CD4-positive, alpha-beta T cell treated with Interleukin-10 for 1 hour (primary cell): ENCODE data around the gene KRTAP4-9.
"Not testable (repeated sequence)": the region's sequence is repeated elsewhere in the genome, so short reads cannot be mapped to it uniquely, and the experiment has no call there.

Experiments used
- DNase-seq: peaks from one replicate; pipeline ENCODE4 v3.0.0-alpha.2; 2020

Gene KRTAP4-9

DNA sequence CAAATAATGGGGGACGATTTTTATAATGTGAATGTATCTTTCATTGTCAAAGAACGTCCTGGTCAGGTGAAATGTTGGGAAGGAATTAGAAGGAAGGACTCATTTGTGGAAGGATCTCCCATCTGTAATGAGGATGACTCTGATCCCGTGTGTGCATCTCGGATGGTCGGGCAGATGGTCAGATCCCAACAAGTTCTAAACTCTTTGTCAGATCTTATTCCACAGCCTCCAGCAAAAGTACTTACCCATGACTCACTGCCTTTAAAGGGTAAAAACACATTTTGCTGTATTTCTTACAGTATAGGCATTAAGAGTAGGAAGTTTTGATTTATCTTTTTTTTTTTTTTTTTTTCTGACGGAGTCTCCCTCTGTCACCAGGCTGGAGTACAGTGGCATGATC is 6.7 kb upstream of the KRTAP4-9 start:
- no peak for DNase-seq

DNA sequence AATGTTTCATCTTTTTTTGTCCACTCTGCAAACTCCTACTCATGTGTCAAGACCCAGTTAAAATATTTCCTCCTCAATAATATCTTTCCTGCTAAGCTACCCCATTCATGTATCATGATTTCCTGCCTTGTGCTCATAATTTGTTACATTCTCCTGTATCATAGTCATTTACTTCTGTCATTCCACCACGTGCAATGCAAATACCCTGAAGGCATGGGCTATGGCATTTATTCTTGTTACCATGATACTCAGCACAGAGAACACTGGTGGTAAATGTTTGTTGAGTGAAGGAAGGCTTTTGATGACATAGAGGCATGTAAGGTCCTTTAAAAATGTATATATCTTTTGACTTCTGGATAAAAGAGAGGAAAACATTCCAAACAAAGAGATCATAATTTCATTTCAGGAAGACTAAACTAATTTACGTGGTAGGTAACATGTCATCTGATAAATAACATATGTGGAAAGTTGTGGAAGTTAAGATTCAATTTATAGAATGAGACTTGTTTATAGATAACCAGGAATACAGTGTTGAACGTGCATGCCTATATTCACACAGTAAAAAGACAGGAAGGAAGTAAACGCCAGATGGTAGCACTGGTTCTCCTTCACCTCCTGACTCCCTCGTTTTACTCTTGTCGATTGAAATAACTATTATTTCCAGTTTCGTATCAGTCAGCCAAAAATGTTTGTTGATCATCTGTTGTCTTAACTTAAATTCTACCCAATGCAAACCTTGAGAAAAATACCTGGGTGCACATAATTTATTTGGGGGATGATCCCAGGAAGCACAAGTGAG is 5.3 kb upstream of the KRTAP4-9 start:
- not testable (repeated sequence) for DNase-seq

DNA sequence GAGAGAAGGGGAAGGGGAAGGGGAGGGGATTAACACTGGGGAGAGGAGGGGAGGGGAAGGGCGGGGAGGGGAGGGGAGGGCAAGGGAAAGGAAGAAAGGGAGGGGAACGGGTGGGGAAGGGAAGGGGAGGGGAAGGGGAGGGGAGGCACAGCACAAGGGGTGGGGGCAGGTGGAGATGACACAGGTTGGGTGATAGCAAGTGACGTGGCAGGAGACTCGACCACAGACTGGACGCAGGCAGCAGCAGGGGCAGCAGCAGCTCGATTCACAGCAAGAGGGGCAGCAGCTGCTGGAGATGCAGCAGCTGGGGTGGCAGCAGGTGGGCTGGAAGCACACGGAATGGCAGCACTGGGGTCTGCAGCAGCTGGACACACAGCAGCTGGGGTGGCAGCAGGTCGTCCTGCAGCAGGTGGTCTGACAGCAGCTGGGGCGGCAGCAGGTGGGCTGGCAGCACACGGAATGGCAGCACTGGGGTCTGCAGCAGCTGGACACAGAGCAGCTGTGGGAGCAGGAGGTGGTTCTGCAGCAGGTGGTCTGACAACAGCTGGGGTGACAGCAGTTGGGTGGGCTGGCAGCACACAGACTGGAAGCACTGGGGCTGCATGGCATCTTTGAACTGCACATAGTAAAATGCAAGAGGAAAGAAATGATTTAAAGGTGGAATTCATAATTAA is 3.5 kb upstream of the KRTAP4-9 start, which contains the start of gene KRTAP4-16:
TSS of gene KRTAP4-16 (minus strand) at position 624 of the 674 bp plus-strand sequence. CDS start at position 624, 0 bp downstream.
- no peak for DNase-seq

DNA sequence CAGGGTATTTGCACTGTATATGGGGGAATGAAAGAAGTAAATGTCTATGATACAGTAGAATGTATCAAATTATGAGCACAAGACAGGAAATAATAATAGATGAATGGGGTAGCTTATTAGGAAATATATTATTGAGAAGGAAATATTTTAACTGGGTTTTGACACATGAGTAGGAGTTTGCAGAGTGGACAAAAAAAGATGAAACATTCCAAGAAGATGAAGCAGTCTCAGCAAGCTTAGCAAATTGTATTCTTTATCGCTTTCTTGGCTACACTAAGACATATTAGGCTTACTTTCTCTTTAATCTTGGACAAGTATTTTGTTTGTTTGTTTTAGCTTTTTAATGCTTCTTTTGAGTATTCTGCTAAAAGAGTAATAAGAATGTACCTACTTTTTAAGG is 1.3 kb upstream of the KRTAP4-9 start:
- DNase-seq: no peak

DNA sequence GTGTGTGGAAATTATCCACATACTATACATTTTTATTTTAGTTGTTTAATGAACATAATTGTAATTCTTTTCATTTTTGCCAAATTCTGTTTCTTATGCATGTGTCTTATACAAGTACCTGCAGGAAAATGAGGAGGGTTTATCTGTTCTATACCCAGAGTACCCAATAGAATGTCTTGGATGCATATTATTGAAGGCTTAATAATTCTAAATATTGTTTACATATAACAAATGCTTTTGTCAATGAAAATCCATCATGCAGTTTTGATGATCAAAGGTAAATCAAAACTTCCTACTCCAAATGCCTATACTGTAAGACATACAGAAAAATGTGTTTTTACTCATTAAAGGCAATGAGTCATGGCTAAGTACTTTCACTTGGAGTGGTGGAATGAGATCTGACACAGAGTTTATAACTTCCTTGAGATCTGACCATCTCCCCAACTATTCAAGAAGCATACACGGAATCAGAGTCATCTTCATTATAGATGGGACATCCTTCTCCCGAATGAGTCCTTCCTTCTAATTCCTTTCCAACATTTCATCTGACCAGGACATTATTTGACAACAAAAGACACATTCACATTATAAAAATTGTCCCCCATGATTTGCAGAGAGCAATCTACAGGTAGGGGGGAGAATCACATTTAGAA is 677 bp upstream of the KRTAP4-9 start:
- DNase-seq: not testable (repeated sequence)

DNA sequence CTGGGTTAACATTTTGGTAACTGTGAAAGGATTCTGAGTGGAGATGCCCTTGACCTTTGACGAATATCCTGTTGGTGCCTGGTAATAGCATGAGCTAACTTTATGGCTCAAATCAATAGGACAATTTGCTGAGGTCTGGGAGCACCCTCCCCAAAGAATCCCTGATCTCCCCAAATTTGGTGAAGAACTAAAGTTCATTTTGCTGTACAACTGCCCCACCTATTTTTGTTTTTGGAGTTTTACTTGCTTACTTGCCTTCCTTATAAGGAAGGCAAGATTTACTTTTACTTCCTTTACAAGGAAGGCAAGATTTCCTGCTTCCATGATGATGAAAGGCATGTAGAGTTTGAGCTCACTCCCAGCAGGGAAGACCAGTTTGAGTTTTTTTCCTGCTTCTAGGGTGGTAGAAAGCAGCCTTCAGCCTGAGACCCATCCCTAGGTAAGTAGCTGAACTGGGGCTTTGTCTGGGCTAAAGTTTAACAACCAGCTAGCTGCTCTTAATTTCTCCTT is 2.8 kb downstream of the KRTAP4-9 start:
- DNase-seq: no peak

DNA sequence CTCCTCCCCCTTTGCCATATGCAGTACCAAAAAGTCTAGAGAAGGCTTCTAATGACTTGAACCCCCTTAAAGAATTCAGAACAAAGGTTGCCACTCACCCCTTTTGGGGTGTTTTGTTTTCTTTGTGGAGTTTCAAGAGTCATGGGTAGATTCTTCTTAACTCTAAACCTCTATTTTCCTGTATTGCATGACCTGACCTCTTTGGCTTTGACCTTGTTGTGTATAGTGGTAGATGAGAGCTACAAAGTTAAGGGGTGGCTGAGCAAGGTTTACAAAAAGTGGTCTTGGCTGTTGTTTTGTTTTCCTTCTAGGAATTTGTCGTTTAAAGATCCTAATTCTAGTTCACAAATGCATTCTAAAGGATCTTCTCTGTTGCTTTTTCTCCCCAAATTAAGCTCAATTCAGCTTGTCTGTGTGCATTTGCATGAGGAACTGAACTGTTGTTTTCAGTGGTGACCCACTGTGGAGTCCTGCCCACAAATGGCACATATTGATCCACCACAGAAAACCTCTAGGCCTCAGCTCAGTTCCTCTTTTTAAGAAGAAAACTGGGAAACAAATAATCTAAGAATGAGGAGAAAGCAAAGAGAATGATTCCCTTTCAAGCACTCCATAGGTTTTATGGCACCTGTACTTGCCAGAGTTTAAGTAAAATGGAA is 3.7 kb downstream of the KRTAP4-9 start:
- DNase-seq: not testable (repeated sequence)

DNA sequence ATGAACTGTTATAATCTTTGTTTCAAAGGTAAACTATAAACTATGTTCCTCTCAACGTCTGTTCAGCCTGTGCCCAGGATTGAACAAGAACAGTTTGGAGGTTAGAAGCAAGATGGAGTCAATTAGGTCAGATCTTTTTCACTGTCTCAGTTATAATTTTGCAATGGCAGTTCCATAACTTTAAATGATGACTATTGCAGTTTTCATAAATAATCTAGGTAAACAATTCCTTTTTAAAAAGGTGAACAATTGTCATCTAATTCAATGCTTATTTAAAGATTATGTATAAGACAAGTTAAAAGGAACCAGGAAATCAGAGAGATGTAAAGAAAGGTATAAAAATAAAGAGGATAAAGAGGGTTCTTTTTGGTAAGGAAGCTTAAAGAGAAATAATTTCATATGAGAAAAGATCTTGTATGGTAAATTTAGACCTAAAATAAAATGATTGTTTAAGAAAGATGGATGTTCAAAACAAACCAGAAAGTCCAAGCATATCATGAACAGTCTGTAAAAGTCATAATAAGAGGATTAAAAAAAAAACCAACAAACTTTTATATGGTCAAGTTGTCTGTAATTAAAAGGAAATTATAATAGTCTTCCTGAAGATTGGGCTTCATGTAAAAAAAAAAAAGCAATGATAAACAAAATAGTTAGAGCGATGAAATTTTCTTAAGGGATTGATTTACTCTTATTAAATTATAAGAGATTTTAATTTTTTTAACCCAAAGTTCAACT is 6.1 kb downstream of the KRTAP4-9 start:
- DNase-seq: no peak

DNA sequence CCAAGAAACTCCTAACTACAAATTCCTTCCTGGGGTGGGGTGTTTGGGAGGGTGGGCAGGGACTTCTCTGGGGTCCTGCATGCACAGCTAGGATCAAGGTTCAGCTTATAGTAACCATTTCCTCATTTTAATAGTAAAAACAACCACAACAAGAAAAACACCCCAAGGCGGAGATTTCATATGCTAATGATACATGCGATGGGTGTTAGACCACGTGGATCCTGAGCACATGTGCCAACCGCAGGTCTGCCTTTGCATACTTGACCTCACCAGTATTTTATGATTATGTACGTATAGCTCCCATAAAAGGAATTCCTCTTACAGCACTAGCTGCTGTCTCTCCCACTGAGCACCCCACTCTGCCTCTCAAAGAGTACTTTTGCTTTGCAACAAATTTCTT is 11.1 kb downstream of the KRTAP4-9 start:
- no peak for DNase-seq

DNA sequence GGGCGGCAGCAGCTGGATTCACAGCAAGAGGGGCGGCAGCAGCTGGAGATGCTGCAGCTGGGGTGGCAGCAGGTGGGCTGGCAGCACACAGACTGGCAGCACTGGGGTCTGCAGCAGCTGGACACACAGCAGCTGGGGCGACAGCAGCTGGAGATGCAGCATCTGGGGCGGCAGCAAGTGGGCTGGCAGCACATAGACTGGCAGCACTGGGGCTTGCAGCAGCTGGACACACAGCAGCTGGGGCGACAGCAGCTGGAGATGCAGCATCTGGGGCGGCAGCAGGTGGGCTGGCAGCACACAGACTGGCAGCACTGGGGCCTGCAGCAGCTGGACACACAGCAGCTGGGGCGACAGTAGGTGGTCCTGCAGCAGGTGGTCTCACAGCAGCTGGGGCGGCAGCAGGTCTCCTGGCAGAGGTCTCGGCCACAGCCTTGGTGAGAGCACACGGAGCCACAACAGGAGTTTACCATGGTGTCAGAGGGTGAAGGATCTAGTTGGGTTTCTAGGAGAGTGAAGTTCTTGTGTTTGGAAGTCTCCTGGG is 12.7 kb downstream of the KRTAP4-9 start, which contains the start of gene KRTAP4-11:
TSS of gene KRTAP4-11 (minus strand) at position 528 of the 541 bp plus-strand sequence. CDS start at position 470, 58 bp downstream.
- DNase-seq: not testable (repeated sequence)

DNA sequence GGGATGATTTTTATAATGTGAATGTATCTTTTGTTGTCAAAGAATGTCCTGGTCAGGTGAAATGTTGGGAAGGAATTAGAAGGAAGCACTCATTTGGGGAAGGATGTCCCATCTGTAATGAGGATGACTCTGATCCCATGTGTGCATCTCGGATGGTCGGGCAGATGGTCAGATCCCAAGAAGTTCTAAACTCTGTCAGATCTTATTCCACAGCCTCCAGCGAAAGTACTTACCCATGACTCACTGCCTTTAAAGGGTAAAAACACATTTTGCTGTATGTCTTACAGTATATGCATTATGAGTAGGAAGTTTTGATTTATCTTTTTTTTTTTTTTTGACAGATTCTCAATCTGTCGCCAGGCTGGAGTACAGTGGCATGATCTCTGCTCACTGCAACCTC is 13.5 kb downstream of the KRTAP4-9 start:
- DNase-seq: no peak

DNA sequence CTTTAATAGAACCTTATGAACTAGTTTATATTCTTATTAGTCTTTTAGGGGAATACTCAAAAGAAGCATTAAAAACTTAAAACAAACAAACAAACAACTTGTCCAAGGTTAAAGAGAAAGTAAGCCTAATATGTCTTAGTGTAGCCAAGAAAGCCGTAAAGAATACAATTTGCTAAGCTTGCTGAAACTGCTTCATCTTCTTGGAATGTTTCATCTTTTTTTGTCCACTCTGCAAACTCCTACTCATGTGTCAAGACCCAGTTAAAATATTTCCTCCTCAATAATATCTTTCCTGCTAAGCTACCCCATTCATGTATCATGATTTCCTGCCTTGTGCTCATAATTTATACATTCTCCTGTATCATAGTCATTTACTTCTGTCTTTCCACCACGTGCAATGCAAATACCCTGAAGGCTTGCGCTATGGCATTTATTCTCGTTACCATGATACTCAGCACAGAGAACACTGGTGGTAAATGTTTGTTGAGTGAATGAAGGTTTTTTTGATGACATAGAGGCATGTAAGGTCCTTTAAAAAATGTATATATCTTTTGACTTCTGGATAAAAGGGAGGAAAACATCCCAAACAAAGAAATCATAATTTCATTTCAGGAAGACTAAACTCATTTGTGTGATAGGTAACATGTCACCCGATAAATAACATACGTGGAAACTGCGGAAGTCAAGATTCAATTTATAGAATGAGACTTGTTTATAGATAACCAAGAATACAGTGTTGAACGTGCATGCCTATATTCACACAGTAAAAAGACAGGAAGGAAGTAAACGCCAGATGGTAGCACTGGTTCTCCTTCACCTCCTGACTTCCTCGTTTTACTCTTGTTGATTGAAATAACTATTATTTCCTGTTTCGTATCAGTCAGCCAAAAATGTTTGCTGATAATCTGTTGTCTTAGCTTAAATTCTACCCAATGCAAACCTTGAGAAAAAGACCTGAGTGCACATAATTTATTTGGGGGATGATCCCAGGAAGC is 14.8 kb downstream of the KRTAP4-9 start:
- peak; percentile 21 for DNase-seq

DNA sequence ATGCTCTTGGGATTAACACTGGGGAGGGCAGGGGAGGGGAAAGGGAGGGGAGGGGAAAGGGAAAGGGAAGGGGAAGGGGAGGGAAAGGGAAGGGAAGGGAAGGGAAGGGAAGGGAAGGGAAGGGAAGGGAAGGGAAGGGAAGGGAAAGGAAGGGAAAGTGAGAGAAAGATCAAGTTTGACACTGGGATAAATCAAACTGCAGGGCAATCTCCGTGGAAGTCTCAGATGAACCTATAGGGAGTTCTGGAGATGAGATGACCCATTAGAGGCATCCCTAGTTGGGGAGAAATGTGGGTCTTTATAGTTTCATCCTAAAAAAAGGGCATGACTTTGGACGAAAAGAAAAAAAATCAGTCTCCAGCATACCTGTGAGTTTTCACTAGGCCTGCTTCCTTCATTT is 16.6 kb downstream of the KRTAP4-9 start:
- no peak for DNase-seq

DNA sequence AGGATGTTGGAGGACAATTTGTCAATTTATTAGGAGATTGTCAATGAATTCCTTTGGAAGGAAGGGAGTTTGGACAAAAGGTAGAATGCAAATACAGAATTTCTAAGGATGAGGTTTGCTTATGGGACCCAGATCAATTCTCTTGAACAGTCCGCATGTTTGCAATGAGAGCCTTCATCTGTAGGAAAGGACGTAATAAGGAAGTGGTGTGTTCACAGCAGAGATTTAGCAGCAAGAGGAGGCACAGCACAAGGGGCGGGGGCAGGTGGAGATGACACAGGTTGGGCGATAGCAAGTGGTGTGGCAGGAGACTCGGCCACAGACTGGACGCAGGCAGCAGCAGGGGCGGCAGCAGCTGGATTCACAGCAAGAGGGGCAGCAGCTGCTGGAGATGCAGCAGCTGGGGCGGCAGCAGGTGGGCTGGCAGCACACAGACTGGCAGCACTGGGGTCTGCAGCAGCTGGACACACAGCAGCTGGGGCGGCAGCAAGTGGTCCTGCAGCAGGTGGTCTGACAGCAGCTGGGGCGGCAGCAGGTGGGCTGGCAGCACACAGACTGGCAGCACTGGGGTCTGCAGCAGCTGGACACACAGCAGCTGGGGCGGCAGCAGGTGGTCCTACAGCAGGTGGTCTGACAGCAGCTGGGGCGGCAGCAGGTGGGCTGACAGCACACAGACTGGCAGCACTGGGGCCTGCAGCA is 18.3 kb downstream of the KRTAP4-9 start:
- DNase-seq: not testable (repeated sequence)

DNA sequence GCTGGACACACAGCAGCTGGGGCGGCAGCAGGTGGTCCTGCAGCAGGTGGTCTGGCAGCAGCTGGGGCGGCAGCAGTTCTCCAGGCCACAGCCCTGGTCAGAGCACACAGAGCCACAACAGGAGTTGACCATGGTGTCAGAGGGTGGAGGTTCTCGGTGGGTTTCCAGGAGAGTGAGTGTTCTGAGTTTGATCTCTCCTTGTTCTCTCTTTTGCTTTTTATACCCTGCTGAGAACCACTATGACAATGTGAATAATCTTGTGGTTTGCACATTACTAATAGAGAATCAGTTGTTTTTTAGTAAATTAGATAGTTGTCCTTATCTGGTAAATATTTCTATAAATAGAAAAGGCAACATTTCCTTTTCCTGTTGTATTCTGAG is 18.8 kb downstream of the KRTAP4-9 start, which contains the start of gene KRTAP4-12:
TSS of gene KRTAP4-12 (minus strand) at position 192 of the 381 bp plus-strand sequence. CDS start at position 132, 60 bp downstream.
- DNase-seq: not testable (repeated sequence)

DNA sequence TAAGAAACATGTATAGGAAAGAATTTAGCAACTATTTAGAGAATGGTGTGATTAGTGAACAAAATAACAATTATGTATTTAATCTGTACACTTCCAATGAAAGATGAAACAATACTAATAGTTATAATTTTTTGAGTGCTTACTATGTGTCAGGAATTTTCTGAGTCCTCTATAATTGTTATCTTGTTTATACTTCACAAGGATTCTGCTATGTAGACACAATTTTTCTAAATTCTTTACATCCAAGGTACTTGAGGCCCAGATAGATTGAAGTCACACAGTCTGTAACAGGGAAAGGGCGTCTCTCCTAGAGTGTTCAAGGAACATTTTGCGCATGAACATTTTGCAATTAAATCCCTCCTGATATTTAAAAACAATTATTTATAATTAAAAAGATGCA is 19.9 kb downstream of the KRTAP4-9 start:
- no peak for DNase-seq

DNA sequence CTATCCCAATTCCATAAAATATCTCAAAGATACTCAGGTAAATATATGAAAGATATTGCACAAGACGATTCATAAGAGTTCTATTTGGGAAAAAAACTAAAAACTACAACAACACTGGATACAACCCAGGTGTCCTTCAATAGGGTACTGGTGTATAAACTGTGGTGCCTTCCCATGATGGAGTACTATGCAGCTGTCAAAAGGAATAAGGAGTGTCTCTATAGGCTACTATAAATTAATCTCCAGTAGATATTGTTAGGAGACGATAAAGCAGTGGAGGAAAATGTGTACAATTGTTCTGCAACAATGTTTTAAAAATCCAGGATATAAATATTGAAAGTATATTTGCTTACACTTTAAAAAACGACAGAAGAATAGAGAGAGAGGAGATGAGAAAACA is 21.2 kb downstream of the KRTAP4-9 start:
- DNase-seq: no peak

DNA sequence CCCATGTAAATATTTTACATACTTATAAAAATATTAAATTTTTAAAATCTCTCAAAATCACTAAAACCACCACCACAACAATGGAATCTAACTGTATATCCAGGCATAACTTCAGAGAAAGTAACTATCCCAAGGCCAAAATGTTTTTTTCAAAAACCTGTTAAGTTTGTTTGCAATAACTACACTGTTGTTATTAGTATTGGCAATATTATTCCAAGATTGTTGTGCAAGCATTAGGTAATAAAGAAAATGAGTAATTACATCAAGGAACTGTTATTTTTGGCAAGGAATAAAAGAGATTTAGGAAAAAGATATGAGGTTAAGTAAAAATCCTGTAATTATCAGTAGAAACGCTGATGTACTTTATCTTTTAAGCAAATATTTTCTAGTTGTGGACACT is 22.2 kb downstream of the KRTAP4-9 start:
- no peak for DNase-seq

DNA sequence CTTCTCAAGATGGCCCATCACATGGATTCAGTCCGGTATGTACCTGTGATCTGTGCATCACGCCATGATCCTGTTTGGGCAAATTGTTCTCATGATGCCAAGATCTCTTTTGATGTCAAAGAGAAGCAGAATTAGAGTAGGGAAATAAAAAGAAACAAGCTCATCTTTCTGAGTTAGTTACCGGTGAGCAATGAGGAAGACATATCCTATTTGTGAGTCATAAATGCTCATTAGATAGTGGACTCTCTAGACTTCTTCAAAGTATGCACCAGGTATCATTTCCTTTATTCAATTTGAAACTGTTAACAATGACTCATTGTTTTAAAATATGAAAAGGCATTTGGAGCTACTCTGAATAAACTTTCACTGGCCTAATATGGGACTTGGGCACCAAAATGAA is 26.8 kb downstream of the KRTAP4-9 start:
- no peak for DNase-seq
